SK-N-SH (cell line): ENCODE measurements around the gene ZNF282. TPM values are rescaled to one million over a fixed set of nuclear protein-coding genes. Genes with fewer than 3 reads are reported as not detected.

ENCODE experiments used
- CTCF ChIA-PET: fragments of 300-600, 350-600 bp; formaldehyde crosslinking; extraction: SDS; loops from one replicate; lab custom pipeline; 2021; lab: Yijun Ruan, JAX
- POLR2A ChIA-PET: fragments of 350-600 bp; sonication (Branson Sonifier 250); formaldehyde crosslinking; extraction: SDS; loops from one replicate; lab custom pipeline; 2020; ENCODE audit warnings: antibody characterized with exemption, inconsistent platforms; lab: Yijun Ruan, JAX
- DNase-seq: peaks from one replicate; pipeline ENCODE4 v3.0.0; 2012
- H2AFZ ChIP-seq: fragments of 200-600 bp; sonication (generic); 2 replicates; pipeline ENCODE4 v1.8.1; 2016; ENCODE audit warnings: antibody characterized with exemption, mild to moderate bottlenecking, low read depth
- H3F3A ChIP-seq: fragments of 200-600 bp; sonication (generic); replicated peaks from 2 replicates; pipeline ENCODE3; 2016; ENCODE audit warnings: antibody characterized with exemption, mild to moderate bottlenecking; ENCODE audit not compliant: insufficient read depth
- H3K27ac ChIP-seq, 2 experiments: fragments of 200-500 bp in 1 of 2; fragments of 200-600 bp in 1 of 2; sonication (Bioruptor generic) in 1 of 2; sonication (generic), shearing (Covaris generic) in 1 of 2; 2 replicates each; pipeline versions ENCODE4 v1.5.1 to v1.6.1; 2014 to 2016; ENCODE audit warnings: low read depth in 2 of 2, inconsistent platforms in 1 of 2, low read length in 1 of 2, mild to moderate bottlenecking in 1 of 2, mixed read lengths in 1 of 2
- H3K27me3 ChIP-seq: fragments of 200-600 bp; sonication (generic), shearing (Covaris generic); 2 replicates; pipeline ENCODE4 v1.6.1; 2016; ENCODE audit warnings: mixed run types; ENCODE audit not compliant: insufficient read depth
- H3K36me3 ChIP-seq, 2 experiments: fragments of 200-500 bp in 1 of 2; fragments of 200-600 bp in 1 of 2; sonication (Bioruptor generic) in 1 of 2; sonication (generic) in 1 of 2; replicated peaks in 1 of 2; 2 replicates each; pipeline versions ENCODE3 to v1.5.1; 2014 to 2016; ENCODE audit warnings: low read length in 1 of 2, mild to moderate bottlenecking in 1 of 2; ENCODE audit not compliant: insufficient read depth in 2 of 2, control insufficient read depth in 1 of 2
- H3K4me1 ChIP-seq, 2 experiments: fragments of 200-500 bp in 1 of 2; fragments of 200-600 bp in 1 of 2; sonication (Bioruptor generic) in 1 of 2; sonication (generic), shearing (Covaris generic) in 1 of 2; 2 replicates each; pipeline versions ENCODE4 v1.5.1 to v1.6.1; 2014 to 2016; ENCODE audit warnings: low read depth in 1 of 2, low read length in 1 of 2, mixed run types in 1 of 2; ENCODE audit not compliant: insufficient read depth in 2 of 2, control insufficient read depth in 1 of 2
- H3K4me2 ChIP-seq: fragments of 200-600 bp; sonication (generic), shearing (Covaris generic); 2 replicates; pipeline ENCODE4 v1.6.1; 2017; ENCODE audit warnings: mixed run types
- H3K4me3 ChIP-seq, 2 experiments: fragments of 200-500 bp in 1 of 2; fragments of 200-600 bp in 1 of 2; sonication (Bioruptor generic) in 1 of 2; sonication (generic), shearing (Covaris generic) in 1 of 2; 2 replicates each; pipeline versions ENCODE4 v1.5.1 to v1.8.1; 2014 to 2016; ENCODE audit warnings: low read depth in 2 of 2, inconsistent platforms in 1 of 2, low read length in 1 of 2, mild to moderate bottlenecking in 1 of 2, mixed read lengths in 1 of 2, moderate library complexity in 1 of 2
- H3K79me2 ChIP-seq: fragments of 200-600 bp; sonication (generic); 2 replicates; pipeline ENCODE4 v1.8.1; 2017; ENCODE audit warnings: mild to moderate bottlenecking; ENCODE audit not compliant: insufficient read depth
- H3K9ac ChIP-seq: fragments of 200-600 bp; sonication (generic); 2 replicates; pipeline ENCODE4 v1.6.1; 2017; ENCODE audit warnings: mixed run types
- H3K9me2 ChIP-seq: fragments of 200-600 bp; sonication (generic); 2 replicates; pipeline ENCODE4 v1.6.1; 2017; ENCODE audit warnings: mixed run types
- H3K9me3 ChIP-seq: fragments of 200-600 bp; sonication (generic); 2 replicates; pipeline ENCODE4 v1.6.1; 2017; ENCODE audit warnings: mixed run types, mild to moderate bottlenecking, moderate library complexity
- H4K20me1 ChIP-seq: fragments of 200-600 bp; sonication (generic); 2 replicates; pipeline ENCODE4 v1.6.1; 2017; ENCODE audit warnings: mild to moderate bottlenecking, mixed run types; ENCODE audit not compliant: insufficient read depth
- ELF1 ChIP-seq: IDR thresholded peaks from 2 replicates; pipeline ENCODE4 v1.4.0; 2012
- FOSL2 ChIP-seq: IDR thresholded peaks from 2 replicates; pipeline ENCODE4 v1.4.0; 2012; ENCODE audit warnings: low read depth, mild to moderate bottlenecking, moderate library complexity, borderline replicate concordance
- FOXM1 ChIP-seq: IDR thresholded peaks from 2 replicates; pipeline ENCODE4 v1.4.0; 2012; ENCODE audit warnings: low read depth, mild to moderate bottlenecking
- POLR2AphosphoS5 ChIP-seq: IDR thresholded peaks from 2 replicates; pipeline ENCODE4 v1.6.1; 2012; ENCODE audit warnings: low read depth, low read length
- RCOR1 ChIP-seq: fragments of 150-350 bp; IDR thresholded peaks from 2 replicates; pipeline ENCODE4 v1.6.1; 2017; ENCODE audit warnings: antibody characterized with exemption, low read length
- RFX5 ChIP-seq: IDR thresholded peaks from 2 replicates; pipeline ENCODE4 v1.6.1; 2012; ENCODE audit warnings: mild to moderate bottlenecking, improper control_type of control experiment, low read length
- RXRA ChIP-seq: IDR thresholded peaks from 2 replicates; pipeline ENCODE4 v1.4.0; 2012; ENCODE audit warnings: low read depth, mild to moderate bottlenecking, borderline replicate concordance
- SIN3A ChIP-seq: IDR thresholded peaks from 2 replicates; pipeline ENCODE4 v1.6.1; 2012; ENCODE audit warnings: low read depth, mild to moderate bottlenecking, low read length, moderate library complexity, borderline replicate concordance
- SMC3 ChIP-seq: IDR thresholded peaks from 2 replicates; pipeline ENCODE4 v1.6.1; 2012; ENCODE audit warnings: low read depth, low read length, improper control_type of control experiment
- USF1 ChIP-seq: IDR thresholded peaks from 2 replicates; pipeline ENCODE4 v1.4.0; 2012; ENCODE audit warnings: low read depth, borderline replicate concordance
- USF2 ChIP-seq: fragments of 150-350 bp; IDR thresholded peaks from 2 replicates; pipeline ENCODE4 v1.6.1; 2017; ENCODE audit warnings: antibody characterized with exemption, low read length, low read depth, borderline replicate concordance
- WGBS: methylation state at CpG from one replicate; pipeline ENCODE4 v1.1.6; 2017; ENCODE audit warnings: low lambda C conversion rate; 5-methylcytosine and 5-hydroxymethylcytosine counted together
- polyA plus RNA-seq, 3 experiments: library from polyadenylated mRNA; depleted of rRNA; stranded (reverse); fragments of >200 nt; gene quantifications; 2 replicates each; pipeline ENCODE4 v1.2.3, GENCODE V29; 2012
- TF ChIP-seq, protein P1 (sequence below): IDR thresholded peaks from 2 replicates; pipeline ENCODE4 v1.6.1; 2012; ENCODE audit warnings: mild to moderate bottlenecking, low read depth, low read length, moderate library complexity

Gene ZNF282
- polyA plus RNA-seq, 1 of the 3 experiments (the other 2 are of a cell fraction): 17.9 TPM

DNA sequence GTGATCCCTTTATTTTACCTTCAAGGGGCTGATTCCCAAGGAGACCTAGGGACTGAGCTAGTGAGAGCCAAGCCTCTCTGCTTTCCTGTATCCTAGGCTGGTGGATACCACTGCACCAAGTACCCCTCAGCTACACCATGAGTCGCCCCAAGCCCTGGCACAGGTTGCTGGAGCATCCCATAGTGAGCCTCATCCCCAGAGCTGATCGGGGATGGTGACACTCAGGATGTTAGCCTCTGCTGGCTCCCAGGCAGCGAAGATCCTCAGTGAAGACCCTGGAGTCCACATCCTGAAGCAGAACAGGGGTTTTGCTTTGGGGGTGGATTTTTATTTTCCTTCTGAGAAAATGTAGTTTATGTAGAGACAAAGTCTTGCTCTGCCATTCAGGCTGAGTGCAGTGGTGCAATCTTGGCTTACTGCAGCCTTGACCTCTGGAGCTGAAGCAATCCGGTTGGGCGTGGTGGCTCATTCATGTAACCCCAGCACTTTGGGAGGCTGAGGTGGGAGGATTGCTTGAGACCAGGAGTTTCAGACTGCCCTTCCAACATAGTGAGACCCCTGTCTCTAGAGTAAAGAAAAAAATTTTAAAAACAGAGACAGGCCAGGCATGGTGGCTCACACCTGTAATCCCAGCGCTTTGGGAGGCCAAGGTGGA is 31.6 kb downstream of the ZNF282 start:
- H3K9ac ChIP-seq: no peak overlapping the region
- H3K4me1 ChIP-seq: no peaks in the 10 kb centered on the region; a peak in 1 of 4 replicates
- H3K27me3 ChIP-seq: no peaks in the 10 kb centered on the region
- H3K36me3 ChIP-seq: peaks cover 17 to 28% of the 10 kb centered on the region in 2 experiments
- ChIA-PET CTCF (interaction anchor here (0.9 kb wide), 1 partner anchor 80 kb away, joined by 3 read pairs; the partner anchor contains the start of gene ZNF398), POLR2A (no interaction called here)
- H2AFZ ChIP-seq: no peak overlapping the region
- TF ChIP-seq POLR2AphosphoS5 (0 out of 2 replicates have a peak, but pooled peaks have one; percentile 18), SIN3A (no peak)
- TF ChIP-seq, all 33 proteins: peak for 1
- Histone ChIP-seq H3K79me2 (no peaks in the 10 kb centered on the region), H3K4me3 (no peak overlapping the region), H3K9me2 (no peaks in the 10 kb centered on the region), H3F3A (peaks cover 4% of the 10 kb centered on the region), H3K27ac (no peak overlapping the region), H4K20me1 (no peaks in the 10 kb centered on the region), H3K9me3 (no peaks in the 10 kb centered on the region), H3K4me2 (no peak overlapping the region)
- WGBS: 99% methylated on average over 6 of the region's 6 CpGs
- DNase-seq: no peak

GRCh38 chr7:149228831-149229471 is 33.6 kb downstream of the ZNF282 start:
- ChIA-PET POLR2A (interaction anchor here (1.3 kb wide), 1 partner anchor 10 kb away, joined by 3 read pairs; no protein-coding TSS in a partner anchor), CTCF (interaction anchor here (0.7 to 1.6 kb wide), 6 partner anchors 10 to 513 kb away, joined by 3 to 8 read pairs (median 3); partner anchors contain the start of genes ZNF282 and ZNF398)
- WGBS: 62% methylated on average over 7 of the region's 7 CpGs
- H3K27ac ChIP-seq: no peak overlapping the region
- no peaks in the 10 kb centered on the region for H3K9me2 ChIP-seq
- peaks cover 20% of the 10 kb centered on the region for H3F3A ChIP-seq
- no peak overlapping the region for H3K4me2 ChIP-seq
- H3K4me3 ChIP-seq: no peak overlapping the region
- no peaks in the 10 kb centered on the region for H3K9me3 ChIP-seq
- no peak overlapping the region for H3K9ac ChIP-seq
- H2AFZ ChIP-seq: no peak overlapping the region
- no peaks in the 10 kb centered on the region for H4K20me1 ChIP-seq
- peaks cover 0 to 10% of the 10 kb centered on the region in 2 experiments; a peak in 3 of 4 replicates for H3K4me1 ChIP-seq
- H3K79me2 ChIP-seq: no peaks in the 10 kb centered on the region
- TF ChIP-seq USF2 (no peak), FOSL2 (no peak), RFX5 (no peak), USF1 (no peak), FOXM1 (no peak), SMC3 (no peak), ELF1 (no peak), RXRA (no peak), RCOR1 (no peak)
- TF ChIP-seq, protein P1, sequence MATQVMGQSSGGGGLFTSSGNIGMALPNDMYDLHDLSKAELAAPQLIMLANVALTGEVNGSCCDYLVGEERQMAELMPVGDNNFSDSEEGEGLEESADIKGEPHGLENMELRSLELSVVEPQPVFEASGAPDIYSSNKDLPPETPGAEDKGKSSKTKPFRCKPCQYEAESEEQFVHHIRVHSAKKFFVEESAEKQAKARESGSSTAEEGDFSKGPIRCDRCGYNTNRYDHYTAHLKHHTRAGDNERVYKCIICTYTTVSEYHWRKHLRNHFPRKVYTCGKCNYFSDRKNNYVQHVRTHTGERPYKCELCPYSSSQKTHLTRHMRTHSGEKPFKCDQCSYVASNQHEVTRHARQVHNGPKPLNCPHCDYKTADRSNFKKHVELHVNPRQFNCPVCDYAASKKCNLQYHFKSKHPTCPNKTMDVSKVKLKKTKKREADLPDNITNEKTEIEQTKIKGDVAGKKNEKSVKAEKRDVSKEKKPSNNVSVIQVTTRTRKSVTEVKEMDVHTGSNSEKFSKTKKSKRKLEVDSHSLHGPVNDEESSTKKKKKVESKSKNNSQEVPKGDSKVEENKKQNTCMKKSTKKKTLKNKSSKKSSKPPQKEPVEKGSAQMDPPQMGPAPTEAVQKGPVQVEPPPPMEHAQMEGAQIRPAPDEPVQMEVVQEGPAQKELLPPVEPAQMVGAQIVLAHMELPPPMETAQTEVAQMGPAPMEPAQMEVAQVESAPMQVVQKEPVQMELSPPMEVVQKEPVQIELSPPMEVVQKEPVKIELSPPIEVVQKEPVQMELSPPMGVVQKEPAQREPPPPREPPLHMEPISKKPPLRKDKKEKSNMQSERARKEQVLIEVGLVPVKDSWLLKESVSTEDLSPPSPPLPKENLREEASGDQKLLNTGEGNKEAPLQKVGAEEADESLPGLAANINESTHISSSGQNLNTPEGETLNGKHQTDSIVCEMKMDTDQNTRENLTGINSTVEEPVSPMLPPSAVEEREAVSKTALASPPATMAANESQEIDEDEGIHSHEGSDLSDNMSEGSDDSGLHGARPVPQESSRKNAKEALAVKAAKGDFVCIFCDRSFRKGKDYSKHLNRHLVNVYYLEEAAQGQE: no peak
- peaks cover 10 to 23% of the 10 kb centered on the region in 2 experiments for H3K36me3 ChIP-seq
- H3K27me3 ChIP-seq: no peaks in the 10 kb centered on the region
- DNase-seq: no peak
